Pons (tissue), 1 donor: ENCODE measurements around the gene LSP1.
"Not testable (repeated sequence)": the region's sequence is repeated elsewhere in the genome, so short reads cannot be mapped to it uniquely, and the experiment has no call there.

Source experiments
- DNase-seq: peaks from one replicate; pipeline ENCODE4 v3.0.0-alpha.2; 2016; ENCODE audit warnings: low spot score

Gene LSP1

DNA sequence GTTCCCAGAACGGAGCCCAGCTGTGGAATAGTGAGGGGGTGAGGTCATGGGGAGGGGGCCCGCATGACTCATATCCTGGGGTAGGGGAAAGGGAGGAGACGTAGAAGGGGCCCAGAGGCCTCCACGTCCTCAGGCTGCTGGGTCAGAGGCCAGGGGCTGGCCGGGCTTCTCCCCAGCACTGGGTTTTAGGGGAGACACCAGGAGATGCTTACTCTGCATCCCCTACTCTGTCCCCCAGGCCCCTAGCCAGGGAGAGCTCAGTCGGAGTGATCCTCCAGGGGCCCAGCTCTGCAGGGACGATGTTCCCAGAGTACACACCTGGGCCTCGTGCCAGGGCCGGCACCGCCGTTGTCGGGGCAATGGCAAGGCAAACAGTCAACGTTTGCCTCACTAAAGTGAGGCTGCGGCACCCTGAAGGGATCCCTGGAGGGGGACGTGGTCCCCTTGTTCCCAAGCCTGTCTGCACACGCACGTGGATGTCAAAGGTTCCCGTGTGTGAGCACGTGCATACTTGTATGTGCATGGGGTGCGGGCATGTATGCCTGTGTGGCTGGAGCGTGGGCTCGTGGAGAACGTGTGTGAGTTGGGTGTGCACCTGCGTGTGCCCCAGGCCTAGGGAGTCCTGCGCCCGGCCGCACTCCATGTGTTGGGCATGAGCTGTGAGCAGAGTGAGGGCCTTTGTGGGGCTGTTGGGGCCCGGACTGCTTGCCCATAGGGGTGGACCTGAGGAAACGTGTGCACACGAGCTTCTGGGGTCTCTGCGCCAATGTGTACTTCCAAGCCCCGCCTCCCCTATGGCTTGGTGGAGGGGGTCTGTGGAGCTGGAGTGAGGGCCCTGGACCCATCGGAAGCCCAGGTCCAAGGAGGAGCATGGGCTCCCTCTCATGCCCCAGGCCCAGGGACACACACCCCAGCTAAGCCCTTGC is 24.6 kb downstream of the LSP1 start:
- no peak for DNase-seq

- no peak for DNase-seq
Measured at GRCh38 chr11:1878137-1879031, 25.5 kb downstream of the LSP1 start.

GRCh38 chr11:1879342-1879940 is 26.6 kb downstream of the LSP1 start:
- DNase-seq, result no peak

DNA sequence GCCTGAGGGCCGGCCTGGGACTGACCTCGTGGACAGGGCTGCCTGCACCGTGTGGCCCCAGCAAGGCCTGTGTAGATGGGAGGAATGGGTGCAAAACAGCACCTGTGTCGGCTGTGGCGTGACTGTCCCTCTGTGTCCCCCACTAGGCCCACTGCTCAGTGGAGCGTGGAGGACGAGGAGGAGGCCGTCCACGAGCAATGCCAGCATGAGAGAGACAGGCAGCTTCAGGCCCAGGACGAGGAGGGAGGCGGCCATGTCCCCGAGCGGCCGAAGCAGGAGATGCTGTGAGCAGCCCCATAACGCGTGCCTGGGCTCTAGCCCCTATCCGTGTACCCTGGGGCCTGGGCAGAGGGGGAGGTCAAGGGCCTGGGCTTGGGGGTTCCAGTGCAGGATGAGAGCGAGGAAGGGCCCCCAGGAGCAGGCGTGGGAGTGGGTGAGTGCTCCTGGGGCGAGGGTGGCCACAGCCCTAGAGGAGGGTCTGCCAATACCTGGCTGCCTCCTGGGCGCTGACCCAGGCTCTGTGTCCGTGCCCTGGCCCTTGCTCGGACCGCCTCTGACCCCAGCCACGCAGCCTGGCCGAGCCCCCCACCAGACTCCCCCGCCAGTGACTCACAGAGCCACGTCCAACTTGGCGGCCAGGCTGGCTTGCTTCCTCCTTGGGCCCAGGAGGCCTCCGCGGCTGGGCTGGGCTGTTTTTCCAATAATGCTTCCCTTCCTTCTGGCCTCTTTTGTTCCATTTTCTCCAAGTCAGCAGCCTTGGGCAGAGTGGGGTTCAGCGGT is 27.2 kb downstream of the LSP1 start:
- no peak for DNase-seq

- no peak for DNase-seq
Measured at GRCh38 chr11:1880746-1881441, 28.0 kb downstream of the LSP1 start.

- no peak for DNase-seq
Measured at GRCh38 chr11:1881442-1882264, 28.8 kb downstream of the LSP1 start.

DNA sequence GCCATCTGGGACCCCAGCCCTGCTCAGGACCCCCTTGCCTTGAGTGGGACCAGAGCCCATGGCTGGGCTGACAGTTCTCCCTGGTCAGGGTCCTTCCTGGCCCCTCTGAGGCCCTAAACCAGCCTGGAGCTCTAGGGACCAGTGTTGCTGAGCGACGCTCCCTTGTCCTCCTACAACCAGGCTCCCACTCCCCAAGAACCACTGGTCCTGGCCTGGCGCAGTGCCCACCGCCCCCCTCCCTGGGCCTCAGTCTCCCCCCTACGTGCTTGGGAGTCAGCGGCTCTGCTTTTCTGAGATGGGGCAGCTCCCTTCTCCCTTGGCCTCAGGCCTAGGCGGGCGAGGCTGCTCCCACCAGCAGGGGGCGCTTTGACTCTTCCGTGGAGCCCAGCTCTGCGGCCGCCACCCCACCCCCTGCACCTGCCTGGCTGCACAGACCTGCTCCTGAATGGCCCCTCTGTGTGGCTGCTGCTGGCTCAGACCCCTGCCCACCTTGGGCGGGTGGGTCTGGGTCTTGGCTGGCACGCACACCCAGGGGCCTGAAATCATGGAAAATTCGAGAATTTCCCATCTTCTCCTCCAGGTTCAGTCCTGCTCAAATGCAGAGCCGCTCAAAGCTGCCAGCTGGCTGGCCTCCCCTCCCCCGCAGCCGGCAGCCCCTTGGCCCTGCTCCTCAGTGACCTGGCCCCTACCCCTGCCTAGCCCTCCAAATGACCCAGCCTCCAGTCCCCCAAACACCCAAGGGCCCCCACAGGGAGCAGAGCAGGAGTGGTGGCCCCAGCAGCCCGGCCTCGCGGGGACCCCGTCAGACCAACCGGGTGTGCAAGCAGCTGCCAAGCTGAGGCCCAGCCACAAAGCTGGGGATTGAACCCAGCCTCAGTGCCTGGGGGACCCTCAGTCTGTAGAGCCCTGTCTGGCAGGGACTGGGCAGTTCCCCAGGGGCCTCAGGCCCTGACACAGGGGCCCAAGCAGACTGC is 29.7 kb downstream of the LSP1 start:
- peak; percentile 36 for DNase-seq

GRCh38 chr11:1883346-1884302 is 30.7 kb downstream of the LSP1 start:
- DNase-seq, result no peak

- no peak for DNase-seq
Measured at GRCh38 chr11:1884303-1884700, 31.4 kb downstream of the LSP1 start.

GRCh38 chr11:1886551-1886950 is 33.7 kb downstream of the LSP1 start:
- DNase-seq, result not testable (repeated sequence)

- no peak for DNase-seq
Measured at GRCh38 chr11:1887451-1888346, 34.8 kb downstream of the LSP1 start.

- DNase-seq, result no peak
Measured at GRCh38 chr11:1888347-1888753, 35.5 kb downstream of the LSP1 start.

DNA sequence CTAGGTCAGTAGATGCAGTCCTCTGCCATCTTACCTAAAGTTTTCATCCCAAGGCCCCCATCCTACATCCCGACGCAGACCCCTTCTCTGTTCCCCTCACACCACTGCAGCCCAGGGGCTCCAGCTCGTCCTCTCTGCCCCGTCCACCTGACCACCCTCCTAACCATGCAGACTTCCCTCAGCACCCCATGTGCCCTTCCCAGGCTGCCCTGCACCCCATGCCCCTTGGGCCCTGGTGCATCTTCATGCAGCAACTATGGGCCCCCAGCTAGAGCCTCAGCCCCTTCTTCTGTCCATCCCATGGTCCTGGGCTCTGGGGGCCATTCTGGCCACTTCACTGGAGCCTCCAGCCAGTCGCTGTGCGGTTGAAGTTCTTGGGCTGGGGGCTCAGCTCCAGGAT is 35.9 kb downstream of the LSP1 start:
- DNase-seq, result no peak

DNA sequence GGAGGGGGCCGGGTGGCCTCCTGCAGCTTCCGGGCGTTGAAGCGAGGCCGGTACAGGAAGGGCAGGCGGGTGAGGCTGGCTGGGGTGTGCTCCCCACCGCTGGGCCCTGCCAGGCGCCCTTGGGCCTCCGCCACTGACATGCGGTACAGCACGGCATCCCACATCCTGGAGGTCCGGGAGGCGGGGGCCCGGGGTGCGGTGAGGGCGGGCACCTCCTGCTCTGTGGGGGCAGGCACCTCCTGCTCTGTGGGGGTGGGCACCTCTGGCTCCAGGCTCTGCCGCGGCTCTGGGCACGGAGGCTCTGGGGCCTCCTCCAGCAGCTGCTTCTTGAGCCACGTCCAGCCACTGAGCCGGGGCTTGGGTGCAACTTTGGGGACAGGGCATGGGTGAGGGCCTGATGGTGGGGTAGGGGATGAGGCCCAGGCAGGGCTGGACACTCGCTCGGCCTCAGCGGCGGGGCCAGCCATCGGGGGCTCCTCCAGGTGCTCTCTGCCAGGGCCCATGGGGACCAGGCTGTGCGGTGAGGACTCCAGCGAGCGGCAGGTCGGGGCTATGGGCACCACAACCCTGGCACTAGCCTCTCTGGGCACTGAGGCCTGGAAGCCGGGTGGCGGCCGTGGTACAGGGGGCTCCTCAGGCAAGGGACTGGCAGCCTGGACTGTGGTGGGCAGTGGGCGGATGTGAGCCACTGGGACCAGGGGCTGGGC is 36.5 kb downstream of the LSP1 start:
- no peak for DNase-seq

- DNase-seq, result no peak
Measured at GRCh38 chr11:1889941-1890855, 37.3 kb downstream of the LSP1 start.
